Measurements from ENCODE around the gene PTCHD1. TPM values are rescaled to one million over a fixed set of nuclear protein-coding genes. Genes with fewer than 3 reads are reported as not detected.
A peak's percentile ranks its signal among the peaks of the same experiment; 100 is the strongest.

Gene PTCHD1
- total RNA-seq, 1 donor from 2014 or later = 0.83 TPM

DNA sequence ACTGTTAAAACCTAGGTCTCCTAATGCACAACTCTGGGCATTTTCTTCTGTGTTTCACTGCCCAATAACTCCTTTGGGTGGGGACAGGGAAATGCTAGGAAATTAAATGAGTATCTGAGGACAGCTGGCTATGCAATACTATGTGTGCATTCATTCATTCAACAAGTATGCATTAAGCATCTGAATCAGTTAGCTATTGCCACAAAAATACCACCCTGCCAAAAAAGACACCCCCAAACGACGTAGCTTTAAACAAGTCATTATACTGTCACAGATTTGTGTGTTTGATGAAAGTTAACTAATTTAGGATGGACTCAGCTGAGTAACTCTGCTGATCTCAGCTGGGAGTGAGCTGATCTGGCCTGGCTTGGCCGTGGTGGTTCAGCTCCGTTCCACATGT is 29.8 kb upstream of the PTCHD1 start:
- intact Hi-C loops (cut with DNase I) = no loop called here
- DNase-seq = no peak
- TF ChIP-seq, protein P1, sequence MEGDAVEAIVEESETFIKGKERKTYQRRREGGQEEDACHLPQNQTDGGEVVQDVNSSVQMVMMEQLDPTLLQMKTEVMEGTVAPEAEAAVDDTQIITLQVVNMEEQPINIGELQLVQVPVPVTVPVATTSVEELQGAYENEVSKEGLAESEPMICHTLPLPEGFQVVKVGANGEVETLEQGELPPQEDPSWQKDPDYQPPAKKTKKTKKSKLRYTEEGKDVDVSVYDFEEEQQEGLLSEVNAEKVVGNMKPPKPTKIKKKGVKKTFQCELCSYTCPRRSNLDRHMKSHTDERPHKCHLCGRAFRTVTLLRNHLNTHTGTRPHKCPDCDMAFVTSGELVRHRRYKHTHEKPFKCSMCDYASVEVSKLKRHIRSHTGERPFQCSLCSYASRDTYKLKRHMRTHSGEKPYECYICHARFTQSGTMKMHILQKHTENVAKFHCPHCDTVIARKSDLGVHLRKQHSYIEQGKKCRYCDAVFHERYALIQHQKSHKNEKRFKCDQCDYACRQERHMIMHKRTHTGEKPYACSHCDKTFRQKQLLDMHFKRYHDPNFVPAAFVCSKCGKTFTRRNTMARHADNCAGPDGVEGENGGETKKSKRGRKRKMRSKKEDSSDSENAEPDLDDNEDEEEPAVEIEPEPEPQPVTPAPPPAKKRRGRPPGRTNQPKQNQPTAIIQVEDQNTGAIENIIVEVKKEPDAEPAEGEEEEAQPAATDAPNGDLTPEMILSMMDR (IDR thresholded peaks at IDR 0.05) = no peak
- Histone ChIP-seq H3K27me3 (ENCODE audit: low read depth) (no peaks in the 10 kb centered on the region), H3K9me3 (no peaks in the 10 kb centered on the region), H3K4me1 (no peaks in the 10 kb centered on the region), H3K36me3 (no peaks in the 10 kb centered on the region), H3K27ac (no peak overlapping the region), H3K4me3 (no peak overlapping the region)
- no peak for ATAC-seq

GRCh38 chrX:23311731-23312130 is 22.9 kb upstream of the PTCHD1 start:
- H3K9me3 ChIP-seq = no peaks in the 10 kb centered on the region
- no peak for ATAC-seq
- H3K27ac ChIP-seq = no peak overlapping the region
- intact Hi-C loops (cut with DNase I) = no loop called here
- TF ChIP-seq, protein P1 (IDR thresholded peaks at IDR 0.05) = no peak
- no peak for DNase-seq
- H3K27me3 ChIP-seq (ENCODE audit: low read depth) = no peaks in the 10 kb centered on the region
- no peaks in the 10 kb centered on the region for H3K4me1 ChIP-seq
- no peak overlapping the region for H3K4me3 ChIP-seq
- no peaks in the 10 kb centered on the region for H3K36me3 ChIP-seq

DNA sequence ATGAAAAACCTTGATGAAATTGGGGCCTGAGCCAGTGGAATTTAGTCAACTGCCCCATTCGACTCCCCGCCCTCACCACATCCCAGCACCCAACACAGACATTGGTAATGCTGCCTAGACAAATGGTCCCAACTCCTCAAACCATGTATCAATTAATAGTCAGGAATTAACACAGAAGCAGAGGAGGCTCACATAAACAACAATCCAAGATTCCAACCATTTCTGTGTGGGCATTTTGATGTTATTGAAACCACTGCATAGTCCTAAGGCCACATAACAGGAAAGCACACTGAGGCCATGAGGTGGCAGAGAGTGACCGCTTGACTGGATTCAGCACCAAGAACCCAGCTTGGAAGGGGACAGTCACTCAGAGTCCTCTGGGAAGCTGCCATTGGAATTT is 22.5 kb upstream of the PTCHD1 start:
- Histone ChIP-seq H3K27ac (no peak overlapping the region), H3K4me1 (no peaks in the 10 kb centered on the region), H3K27me3 (ENCODE audit: low read depth) (no peaks in the 10 kb centered on the region), H3K36me3 (no peaks in the 10 kb centered on the region), H3K9me3 (no peaks in the 10 kb centered on the region), H3K4me3 (no peak overlapping the region)
- TF ChIP-seq, protein P1 (IDR thresholded peaks at IDR 0.05) = no peak
- intact Hi-C loops (cut with DNase I) = no loop called here
- DNase-seq = no peak
- no peak for ATAC-seq

- Histone ChIP-seq H3K27ac (no peak overlapping the region), H3K36me3 (no peaks in the 10 kb centered on the region), H3K9me3 (no peaks in the 10 kb centered on the region), H3K4me1 (no peaks in the 10 kb centered on the region), H3K4me3 (no peak overlapping the region), H3K27me3 (ENCODE audit: low read depth) (no peaks in the 10 kb centered on the region)
- no peak for DNase-seq
- intact Hi-C loops (cut with DNase I) = no loop called here
- ATAC-seq = peak; percentile 86 to 94
- TF ChIP-seq, protein P1 (IDR thresholded peaks at IDR 0.05) = peak; percentile 60
Observed at GRCh38 chrX:23317799-23318724, 16.6 kb upstream of the PTCHD1 start.

DNA sequence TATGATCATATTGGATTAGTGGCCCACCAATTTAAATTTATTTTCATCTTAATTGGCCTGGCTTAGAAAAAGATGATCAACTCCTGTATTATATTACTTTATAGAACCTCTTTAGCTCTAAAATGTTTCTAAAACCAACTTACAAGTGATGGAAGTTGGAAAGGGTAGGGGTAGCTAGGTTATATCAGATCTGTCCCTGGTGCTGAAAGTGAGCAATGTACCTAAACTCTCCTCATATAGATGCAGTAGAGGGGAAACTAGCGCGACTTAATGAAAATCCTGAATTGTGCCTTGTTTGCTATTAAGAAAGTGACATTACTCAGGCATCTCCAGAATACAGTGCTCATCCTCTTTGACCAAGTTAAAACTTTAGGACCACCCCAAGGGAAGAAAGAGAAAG is 7.5 kb upstream of the PTCHD1 start:
- H3K4me1 ChIP-seq = no peaks in the 10 kb centered on the region
- no peak for DNase-seq
- TF ChIP-seq, protein P1 (IDR thresholded peaks at IDR 0.05) = no peak
- no peak overlapping the region for H3K4me3 ChIP-seq
- intact Hi-C loops (cut with DNase I) = no loop called here
- H3K36me3 ChIP-seq = no peaks in the 10 kb centered on the region
- no peaks in the 10 kb centered on the region for H3K9me3 ChIP-seq
- no peak for ATAC-seq
- H3K27me3 ChIP-seq (ENCODE audit: low read depth) = no peaks in the 10 kb centered on the region
- H3K27ac ChIP-seq = no peak overlapping the region

Data from lower lobe of right lung (tissue), 2 donors.